SJSA1 (cell line): ENCODE data around the gene C1orf21. TPM values are rescaled to one million over a fixed set of nuclear protein-coding genes. Genes with fewer than 3 reads are reported as not detected.

Source experiments
- DNase-seq, 2 experiments: peaks; one replicate each; pipeline ENCODE4 v3.0.0-alpha.2; 2015 to 2020; ENCODE audit warnings: low spot score in 2 of 2, low read depth in 1 of 2
- H3K27ac ChIP-seq: fragments of 250-450 bp; sonication (Bioruptor Pico); 2 replicates; pipeline ENCODE4 v1.5.1; 2020; ENCODE audit warnings: mild to moderate bottlenecking, moderate library complexity
- H3K27me3 ChIP-seq: fragments of 250-450 bp; sonication (Bioruptor Pico); replicated peaks from 2 replicates; pipeline ENCODE4 v1.5.1; 2020; ENCODE audit warnings: mild to moderate bottlenecking, moderate library complexity
- H3K36me3 ChIP-seq: fragments of 250-450 bp; sonication (Bioruptor Pico); 2 replicates; pipeline ENCODE4 v1.5.1; 2020; ENCODE audit warnings: mild to moderate bottlenecking
- H3K4me1 ChIP-seq: fragments of 250-450 bp; sonication (Bioruptor Pico); replicated peaks from 2 replicates; pipeline ENCODE4 v1.6.1; 2021; ENCODE audit warnings: mild to moderate bottlenecking
- H3K4me3 ChIP-seq: fragments of 250-450 bp; sonication (Bioruptor Pico); 2 replicates; pipeline ENCODE4 v1.5.1; 2020; ENCODE audit warnings: mild to moderate bottlenecking
- H3K9me3 ChIP-seq: fragments of 250-450 bp; sonication (Bioruptor Pico); replicated peaks from 2 replicates; pipeline ENCODE4 v1.5.1; 2020; ENCODE audit warnings: mild to moderate bottlenecking
- total RNA-seq: library from RNA; depleted of rRNA; stranded (reverse); fragments of >200 nt; shearing (Covaris generic); gene quantifications from 2 replicates; pipeline ENCODE4 v1.2.3, GENCODE V29; 2014

The C1orf21 gene
- total RNA-seq, 1 experiment from 2014 or later = 13.3 TPM

GRCh38 chr1:184503221-184503749 lies 116.5 kb downstream of the C1orf21 start:
- H3K27me3 ChIP-seq = no peaks in the 10 kb centered on the region
- H3K27ac ChIP-seq = no peak overlapping the region
- no peaks in the 10 kb centered on the region for H3K36me3 ChIP-seq
- no peaks in the 10 kb centered on the region; the same call in 1 of the 2 replicates for H3K4me1 ChIP-seq
- DNase-seq = no peak
- H3K9me3 ChIP-seq = no peaks in the 10 kb centered on the region
- H3K4me3 ChIP-seq = no peak overlapping the region

GRCh38 chr1:184504040-184504954 lies 117.5 kb downstream of the C1orf21 start:
- H3K9me3 ChIP-seq = no peaks in the 10 kb centered on the region
- no peak overlapping the region for H3K27ac ChIP-seq
- no peaks in the 10 kb centered on the region; the same call in 1 of the 2 replicates for H3K4me1 ChIP-seq
- DNase-seq = no peak
- no peaks in the 10 kb centered on the region for H3K27me3 ChIP-seq
- no peak overlapping the region for H3K4me3 ChIP-seq
- H3K36me3 ChIP-seq = no peaks in the 10 kb centered on the region

DNA sequence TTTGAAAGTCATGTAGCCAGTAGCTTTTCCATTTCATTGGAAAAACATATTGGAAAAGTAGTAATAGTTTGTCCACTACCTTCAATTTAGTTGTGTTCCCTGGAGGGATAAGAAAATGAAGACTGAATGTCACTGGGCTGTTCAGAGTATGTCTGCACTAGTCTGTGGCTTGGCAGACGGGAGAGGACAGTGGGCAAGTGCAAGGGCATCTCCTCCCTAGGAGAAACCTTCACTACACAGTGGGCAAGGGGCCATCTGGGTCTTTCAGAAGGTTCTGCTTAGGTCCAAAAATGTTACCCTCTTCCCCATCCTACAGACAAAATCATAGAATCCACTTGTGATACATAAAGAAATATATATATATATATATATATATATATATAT lies 118.1 kb downstream of the C1orf21 start:
- no peaks in the 10 kb centered on the region; the same call in 1 of the 2 replicates for H3K4me1 ChIP-seq
- no peaks in the 10 kb centered on the region for H3K9me3 ChIP-seq
- no peak overlapping the region for H3K4me3 ChIP-seq
- H3K27me3 ChIP-seq = no peaks in the 10 kb centered on the region
- no peak for DNase-seq
- H3K36me3 ChIP-seq = no peaks in the 10 kb centered on the region
- H3K27ac ChIP-seq = no peak overlapping the region

- no peaks in the 10 kb centered on the region for H3K36me3 ChIP-seq
Observed at GRCh38 chr1:184506481-184506880, 119.7 kb downstream of the C1orf21 start.

GRCh38 chr1:184507165-184507564 lies 120.3 kb downstream of the C1orf21 start:
- H3K4me3 ChIP-seq = no peak overlapping the region
- H3K27me3 ChIP-seq = no peaks in the 10 kb centered on the region
- no peaks in the 10 kb centered on the region for H3K9me3 ChIP-seq
- no peak for DNase-seq
- no peaks in the 10 kb centered on the region for H3K36me3 ChIP-seq
- H3K4me1 ChIP-seq = no peaks in the 10 kb centered on the region; the same call in 1 of the 2 replicates
- no peak overlapping the region for H3K27ac ChIP-seq

More at GRCh38 chr1:184506481-184506880, 119.7 kb downstream of the C1orf21 start:
- no peak overlapping the region for H3K4me3 ChIP-seq
- H3K27me3 ChIP-seq = no peaks in the 10 kb centered on the region
- DNase-seq = no peak
- H3K4me1 ChIP-seq = no peaks in the 10 kb centered on the region; the same call in 1 of the 2 replicates
- H3K27ac ChIP-seq = no peak overlapping the region
- no peaks in the 10 kb centered on the region for H3K9me3 ChIP-seq

GRCh38 chr1:184507604-184508280 lies 120.9 kb downstream of the C1orf21 start:
- H3K4me1 ChIP-seq = no peaks in the 10 kb centered on the region; the same call in 1 of the 2 replicates
- no peak overlapping the region for H3K27ac ChIP-seq
- no peak for DNase-seq
- no peaks in the 10 kb centered on the region for H3K9me3 ChIP-seq
- H3K36me3 ChIP-seq = no peaks in the 10 kb centered on the region
- no peaks in the 10 kb centered on the region for H3K27me3 ChIP-seq
- H3K4me3 ChIP-seq = no peak overlapping the region

DNA sequence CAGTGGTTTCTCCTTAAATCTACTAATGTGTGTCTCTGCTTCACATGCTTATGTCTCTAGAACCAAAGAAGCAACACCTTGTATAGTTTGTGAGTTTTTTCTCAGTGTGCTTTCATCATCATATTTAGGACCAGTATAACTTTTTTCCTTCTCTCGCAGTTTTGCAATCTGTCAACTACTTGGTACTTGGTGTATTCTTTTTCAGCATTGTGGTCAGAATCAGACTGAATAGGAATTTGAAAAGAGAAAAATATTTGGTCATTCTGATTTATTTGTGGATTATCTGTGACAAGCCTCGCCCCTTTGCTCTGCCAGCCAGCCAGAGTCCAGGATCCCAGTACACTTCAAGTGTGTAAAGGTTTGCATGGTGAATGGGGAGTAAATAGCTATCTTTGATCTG lies 122.3 kb downstream of the C1orf21 start:
- Histone ChIP-seq H3K27ac (no peak overlapping the region), H3K4me1 (no peaks in the 10 kb centered on the region; the same call in 1 of the 2 replicates), H3K4me3 (no peak overlapping the region), H3K27me3 (no peaks in the 10 kb centered on the region), H3K36me3 (no peaks in the 10 kb centered on the region), H3K9me3 (no peaks in the 10 kb centered on the region)
- no peak for DNase-seq

GRCh38 chr1:184510110-184510509 lies 123.3 kb downstream of the C1orf21 start:
- no peaks in the 10 kb centered on the region; the same call in 1 of the 2 replicates for H3K4me1 ChIP-seq
- H3K27me3 ChIP-seq = no peaks in the 10 kb centered on the region
- no peak for DNase-seq
- no peak overlapping the region for H3K4me3 ChIP-seq
- no peaks in the 10 kb centered on the region for H3K36me3 ChIP-seq
- no peaks in the 10 kb centered on the region for H3K9me3 ChIP-seq
- no peak overlapping the region for H3K27ac ChIP-seq

DNA sequence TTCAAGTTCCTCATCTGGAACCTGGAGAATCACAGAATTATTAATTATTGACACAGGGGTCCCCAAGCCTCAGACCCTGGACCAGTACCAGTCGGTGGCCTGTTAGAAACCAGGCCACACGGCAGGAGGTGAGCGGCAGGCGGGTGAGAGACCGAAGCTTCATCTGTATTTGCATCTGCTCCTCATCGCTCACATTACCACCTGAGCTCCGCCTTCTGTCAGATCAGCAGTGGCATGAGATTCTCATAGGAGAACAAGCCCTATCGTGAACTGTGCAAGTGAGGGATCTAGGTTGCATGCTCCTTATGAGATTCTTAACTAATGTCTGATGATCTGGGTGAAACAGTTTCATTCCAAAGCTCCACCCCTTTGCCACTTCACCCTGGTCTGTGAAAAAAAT lies 125.9 kb downstream of the C1orf21 start:
- Histone ChIP-seq H3K27ac (no peak overlapping the region), H3K9me3 (no peaks in the 10 kb centered on the region), H3K4me1 (no peaks in the 10 kb centered on the region; the same call in 1 of the 2 replicates)

DNA sequence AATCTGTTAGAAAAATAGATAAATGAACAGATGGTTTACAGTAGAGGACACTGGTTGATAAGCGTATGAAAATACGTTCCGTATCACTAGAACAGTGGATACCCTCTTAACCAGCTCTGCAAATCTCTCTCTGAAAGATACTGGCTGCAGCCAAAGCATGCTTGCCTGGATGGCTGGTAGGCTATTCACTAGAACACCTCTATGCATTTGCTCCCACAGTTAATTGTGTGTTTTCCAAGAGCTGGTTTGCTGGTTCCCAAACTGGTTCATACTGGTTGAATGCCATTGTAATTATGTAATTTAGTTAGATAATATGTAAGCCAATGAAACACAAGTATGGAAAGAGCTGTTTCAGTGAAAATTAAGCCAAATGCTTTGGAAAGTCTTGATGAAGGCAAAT lies 126.6 kb downstream of the C1orf21 start:
- Histone ChIP-seq H3K27ac (no peak overlapping the region), H3K4me1 (no peaks in the 10 kb centered on the region), H3K4me3 (no peak overlapping the region), H3K9me3 (no peaks in the 10 kb centered on the region), H3K36me3 (no peaks in the 10 kb centered on the region), H3K27me3 (no peaks in the 10 kb centered on the region)
- DNase-seq = no peak

More for the DNA sequence above, 125.9 kb downstream of the C1orf21 start:
- Histone ChIP-seq H3K27me3 (no peaks in the 10 kb centered on the region), H3K4me3 (no peak overlapping the region), H3K36me3 (no peaks in the 10 kb centered on the region)
- DNase-seq = no peak

GRCh38 chr1:184513966-184514365 lies 127.1 kb downstream of the C1orf21 start:
- Histone ChIP-seq H3K4me3 (no peak overlapping the region), H3K27me3 (no peaks in the 10 kb centered on the region), H3K27ac (no peak overlapping the region), H3K9me3 (no peaks in the 10 kb centered on the region), H3K36me3 (no peaks in the 10 kb centered on the region), H3K4me1 (no peaks in the 10 kb centered on the region)
- DNase-seq = no peak

- Histone ChIP-seq H3K4me3 (no peak overlapping the region), H3K36me3 (no peaks in the 10 kb centered on the region), H3K4me1 (no peaks in the 10 kb centered on the region), H3K27me3 (no peaks in the 10 kb centered on the region), H3K9me3 (no peaks in the 10 kb centered on the region), H3K27ac (no peak overlapping the region)
- DNase-seq = no peak
Observed at GRCh38 chr1:184514447-184514846, 127.6 kb downstream of the C1orf21 start.

DNA sequence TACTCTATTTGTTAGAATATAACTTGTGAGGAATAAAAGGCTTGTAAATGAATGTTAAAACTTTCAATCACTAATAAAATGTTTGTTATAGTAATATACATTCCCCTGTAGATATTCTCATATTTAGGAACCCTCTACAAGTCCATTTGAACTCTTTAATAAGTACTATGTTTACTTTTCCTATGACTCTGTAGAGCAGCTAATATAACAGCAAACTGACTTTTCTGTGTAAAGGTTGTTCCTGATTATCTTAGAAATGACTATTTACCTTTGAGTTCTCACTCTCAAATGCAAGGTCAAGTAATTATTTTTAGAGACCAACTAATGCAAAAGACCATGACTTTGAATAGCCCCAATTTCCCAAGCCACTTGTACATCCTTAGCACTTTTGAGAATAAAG lies 130.3 kb downstream of the C1orf21 start:
- Histone ChIP-seq H3K27ac (no peak overlapping the region), H3K4me3 (no peak overlapping the region), H3K27me3 (no peaks in the 10 kb centered on the region), H3K9me3 (no peaks in the 10 kb centered on the region), H3K36me3 (no peaks in the 10 kb centered on the region), H3K4me1 (no peaks in the 10 kb centered on the region)
- no peak for DNase-seq
